ENCODE measurements around the gene NLN.

NLN gene

GRCh38 chr5:65816729-65817128, 94.7 kb downstream of the NLN start:
- no peak overlapping the region for H3K4me3 Mint-ChIP-seq
- H3K4me1 Mint-ChIP-seq (ENCODE audit: low read depth), result peaks cover 23% of the 10 kb centered on the region
- H3K27ac Mint-ChIP-seq, result no peak overlapping the region
- H3K9me3 Mint-ChIP-seq, result no peaks in the 10 kb centered on the region
- H3K36me3 Mint-ChIP-seq (ENCODE audit: low read depth), result peaks cover 12% of the 10 kb centered on the region
- H3K27me3 Mint-ChIP-seq (ENCODE audit: low read depth), result no peaks in the 10 kb centered on the region

GRCh38 chr5:65817931-65818330, 95.9 kb downstream of the NLN start:
- H3K4me3 Mint-ChIP-seq, result no peak overlapping the region
- no peaks in the 10 kb centered on the region for H3K27me3 Mint-ChIP-seq (ENCODE audit: low read depth)
- H3K36me3 Mint-ChIP-seq (ENCODE audit: low read depth), result peaks cover 8% of the 10 kb centered on the region
- H3K4me1 Mint-ChIP-seq (ENCODE audit: low read depth), result peaks cover 15% of the 10 kb centered on the region
- H3K9me3 Mint-ChIP-seq, result no peaks in the 10 kb centered on the region
- H3K27ac Mint-ChIP-seq, result no peak overlapping the region

GRCh38 chr5:65818592-65818991, 96.6 kb downstream of the NLN start:
- H3K27ac Mint-ChIP-seq, result no peak overlapping the region
- peaks cover 9% of the 10 kb centered on the region for H3K4me1 Mint-ChIP-seq (ENCODE audit: low read depth)
- peaks cover 8% of the 10 kb centered on the region for H3K36me3 Mint-ChIP-seq (ENCODE audit: low read depth)
- no peak overlapping the region for H3K4me3 Mint-ChIP-seq
- no peaks in the 10 kb centered on the region for H3K27me3 Mint-ChIP-seq (ENCODE audit: low read depth)
- H3K9me3 Mint-ChIP-seq, result no peaks in the 10 kb centered on the region

- no peaks in the 10 kb centered on the region for H3K27me3 Mint-ChIP-seq (ENCODE audit: low read depth)
- no peak overlapping the region for H3K4me3 Mint-ChIP-seq
- H3K27ac Mint-ChIP-seq, result no peak overlapping the region
- H3K9me3 Mint-ChIP-seq, result no peaks in the 10 kb centered on the region
- H3K36me3 Mint-ChIP-seq (ENCODE audit: low read depth), result peaks cover 5% of the 10 kb centered on the region
- H3K4me1 Mint-ChIP-seq (ENCODE audit: low read depth), result peaks cover 9% of the 10 kb centered on the region
Measured at GRCh38 chr5:65819215-65819904, 97.4 kb downstream of the NLN start.

- H3K4me1 Mint-ChIP-seq (ENCODE audit: low read depth), result peaks cover 12% of the 10 kb centered on the region
- no peaks in the 10 kb centered on the region for H3K27me3 Mint-ChIP-seq (ENCODE audit: low read depth)
- no peak overlapping the region for H3K4me3 Mint-ChIP-seq
- no peaks in the 10 kb centered on the region for H3K9me3 Mint-ChIP-seq
- peaks cover 5% of the 10 kb centered on the region for H3K36me3 Mint-ChIP-seq (ENCODE audit: low read depth)
- no peak overlapping the region for H3K27ac Mint-ChIP-seq
Measured at GRCh38 chr5:65819905-65820240, 97.9 kb downstream of the NLN start.

- Mint-ChIP-seq H3K4me1 (ENCODE audit: low read depth) (peaks cover 15% of the 10 kb centered on the region), H3K4me3 (no peak overlapping the region), H3K27me3 (ENCODE audit: low read depth) (no peaks in the 10 kb centered on the region), H3K9me3 (no peaks in the 10 kb centered on the region), H3K36me3 (ENCODE audit: low read depth) (peaks cover 7% of the 10 kb centered on the region), H3K27ac (no peak overlapping the region)
Measured at GRCh38 chr5:65820373-65820772, 98.4 kb downstream of the NLN start.

GRCh38 chr5:65821966-65822365, 100.0 kb downstream of the NLN start:
- Mint-ChIP-seq H3K27me3 (ENCODE audit: low read depth) (no peaks in the 10 kb centered on the region), H3K4me1 (ENCODE audit: low read depth) (peaks cover 26% of the 10 kb centered on the region), H3K4me3 (no peak overlapping the region), H3K9me3 (no peaks in the 10 kb centered on the region), H3K27ac (no peak overlapping the region), H3K36me3 (ENCODE audit: low read depth) (peaks cover 4% of the 10 kb centered on the region)

GRCh38 chr5:65822710-65823109, 100.7 kb downstream of the NLN start:
- Mint-ChIP-seq H3K27ac (no peak overlapping the region), H3K36me3 (ENCODE audit: low read depth) (peaks cover 4% of the 10 kb centered on the region), H3K4me1 (ENCODE audit: low read depth) (peaks cover 26% of the 10 kb centered on the region), H3K9me3 (no peaks in the 10 kb centered on the region), H3K4me3 (no peak overlapping the region), H3K27me3 (ENCODE audit: low read depth) (no peaks in the 10 kb centered on the region)

GRCh38 chr5:65823204-65823603, 101.2 kb downstream of the NLN start:
- H3K4me1 Mint-ChIP-seq (ENCODE audit: low read depth), result peaks cover 26% of the 10 kb centered on the region
- peaks cover 4% of the 10 kb centered on the region for H3K36me3 Mint-ChIP-seq (ENCODE audit: low read depth)
- no peaks in the 10 kb centered on the region for H3K27me3 Mint-ChIP-seq (ENCODE audit: low read depth)
- H3K9me3 Mint-ChIP-seq, result no peaks in the 10 kb centered on the region
- no peak overlapping the region for H3K27ac Mint-ChIP-seq
- no peak overlapping the region for H3K4me3 Mint-ChIP-seq

- Mint-ChIP-seq H3K36me3 (ENCODE audit: low read depth) (peaks cover 4% of the 10 kb centered on the region), H3K27ac (no peak overlapping the region), H3K4me3 (no peak overlapping the region)
Measured at GRCh38 chr5:65823845-65824445, 101.9 kb downstream of the NLN start.

GRCh38 chr5:65825408-65826328, 103.7 kb downstream of the NLN start:
- peaks cover 21% of the 10 kb centered on the region for H3K4me1 Mint-ChIP-seq (ENCODE audit: low read depth)
- H3K36me3 Mint-ChIP-seq (ENCODE audit: low read depth), result peaks cover 4% of the 10 kb centered on the region
- no peaks in the 10 kb centered on the region for H3K9me3 Mint-ChIP-seq
- peak overlapping the region; percentile 57 for H3K27ac Mint-ChIP-seq
- no peak overlapping the region for H3K4me3 Mint-ChIP-seq
- H3K27me3 Mint-ChIP-seq (ENCODE audit: low read depth), result no peaks in the 10 kb centered on the region

More at GRCh38 chr5:65823845-65824445, 101.9 kb downstream of the NLN start:
- Mint-ChIP-seq H3K9me3 (no peaks in the 10 kb centered on the region), H3K4me1 (ENCODE audit: low read depth) (peaks cover 26% of the 10 kb centered on the region), H3K27me3 (ENCODE audit: low read depth) (no peaks in the 10 kb centered on the region)

- Mint-ChIP-seq H3K27me3 (ENCODE audit: low read depth) (no peaks in the 10 kb centered on the region), H3K9me3 (no peaks in the 10 kb centered on the region), H3K4me1 (ENCODE audit: low read depth) (peaks cover 24% of the 10 kb centered on the region), H3K4me3 (no peak overlapping the region), H3K36me3 (ENCODE audit: low read depth) (peaks cover 4% of the 10 kb centered on the region), H3K27ac (no peak overlapping the region)
Measured at GRCh38 chr5:65828022-65828896, 106.3 kb downstream of the NLN start.

- H3K4me3 Mint-ChIP-seq, result no peak overlapping the region
- peaks cover 9% of the 10 kb centered on the region for H3K4me1 Mint-ChIP-seq (ENCODE audit: low read depth)
- H3K27ac Mint-ChIP-seq, result no peak overlapping the region
- H3K9me3 Mint-ChIP-seq, result no peaks in the 10 kb centered on the region
- no peaks in the 10 kb centered on the region for H3K27me3 Mint-ChIP-seq (ENCODE audit: low read depth)
- no peaks in the 10 kb centered on the region for H3K36me3 Mint-ChIP-seq (ENCODE audit: low read depth)
Measured at GRCh38 chr5:65830856-65831255, 108.9 kb downstream of the NLN start.

GRCh38 chr5:65831276-65831675, 109.3 kb downstream of the NLN start:
- no peaks in the 10 kb centered on the region for H3K36me3 Mint-ChIP-seq (ENCODE audit: low read depth)
- H3K4me3 Mint-ChIP-seq, result no peak overlapping the region
- H3K27me3 Mint-ChIP-seq (ENCODE audit: low read depth), result no peaks in the 10 kb centered on the region
- peaks cover 5% of the 10 kb centered on the region for H3K4me1 Mint-ChIP-seq (ENCODE audit: low read depth)
- H3K27ac Mint-ChIP-seq, result no peak overlapping the region
- no peaks in the 10 kb centered on the region for H3K9me3 Mint-ChIP-seq
